HL-60 (cell line): ENCODE measurements around the gene SBSN.

ENCODE experiments used
- DNase-seq, 2 experiments: peaks; one replicate each; pipeline ENCODE4 v3.0.0-alpha.2; 2010 to 2020; ENCODE audit warnings: low read depth in 1 of 2, low spot score in 1 of 2
- H3K27ac ChIP-seq: fragments of 250-450 bp; sonication (Bioruptor Pico); replicated peaks from 2 replicates; pipeline ENCODE4 v1.5.1; 2020; ENCODE audit warnings: mild to moderate bottlenecking, moderate library complexity
- H3K27me3 ChIP-seq: fragments of 250-450 bp; sonication (Bioruptor Pico); 2 replicates; pipeline ENCODE4 v1.5.1; 2021; ENCODE audit warnings: mild to moderate bottlenecking, moderate library complexity; ENCODE audit not compliant: insufficient read depth, poor library complexity, severe bottlenecking
- H3K4me3 ChIP-seq: replicated peaks from 2 replicates; pipeline ENCODE4 v1.5.1; 2011; ENCODE audit warnings: mild to moderate bottlenecking, control low read depth, low read length; ENCODE audit not compliant: insufficient read depth
- GABPA ChIP-seq: IDR thresholded peaks from 2 replicates; pipeline ENCODE4 v1.6.1; 2012; ENCODE audit warnings: low read depth
- POLR2AphosphoS5 ChIP-seq: IDR thresholded peaks from 2 replicates; pipeline ENCODE4 v1.6.1; 2012; ENCODE audit warnings: low read depth
- SPI1 ChIP-seq: IDR thresholded peaks from 2 replicates; pipeline ENCODE4 v1.6.1; 2012; ENCODE audit warnings: low read depth, mild to moderate bottlenecking, borderline replicate concordance
- TF ChIP-seq, protein P1 (sequence below): IDR thresholded peaks from one replicate; pipeline ENCODE4 v1.5.1; 2011; ENCODE audit warnings: low read length, control low read depth, inconsistent platforms; ENCODE audit not compliant: insufficient read depth
- TF ChIP-seq, protein P2 (sequence below): IDR thresholded peaks from 2 replicates; pipeline ENCODE4 v1.6.1; 2012; ENCODE audit warnings: low read depth; ENCODE audit not compliant: insufficient replicate concordance

SBSN gene

DNA sequence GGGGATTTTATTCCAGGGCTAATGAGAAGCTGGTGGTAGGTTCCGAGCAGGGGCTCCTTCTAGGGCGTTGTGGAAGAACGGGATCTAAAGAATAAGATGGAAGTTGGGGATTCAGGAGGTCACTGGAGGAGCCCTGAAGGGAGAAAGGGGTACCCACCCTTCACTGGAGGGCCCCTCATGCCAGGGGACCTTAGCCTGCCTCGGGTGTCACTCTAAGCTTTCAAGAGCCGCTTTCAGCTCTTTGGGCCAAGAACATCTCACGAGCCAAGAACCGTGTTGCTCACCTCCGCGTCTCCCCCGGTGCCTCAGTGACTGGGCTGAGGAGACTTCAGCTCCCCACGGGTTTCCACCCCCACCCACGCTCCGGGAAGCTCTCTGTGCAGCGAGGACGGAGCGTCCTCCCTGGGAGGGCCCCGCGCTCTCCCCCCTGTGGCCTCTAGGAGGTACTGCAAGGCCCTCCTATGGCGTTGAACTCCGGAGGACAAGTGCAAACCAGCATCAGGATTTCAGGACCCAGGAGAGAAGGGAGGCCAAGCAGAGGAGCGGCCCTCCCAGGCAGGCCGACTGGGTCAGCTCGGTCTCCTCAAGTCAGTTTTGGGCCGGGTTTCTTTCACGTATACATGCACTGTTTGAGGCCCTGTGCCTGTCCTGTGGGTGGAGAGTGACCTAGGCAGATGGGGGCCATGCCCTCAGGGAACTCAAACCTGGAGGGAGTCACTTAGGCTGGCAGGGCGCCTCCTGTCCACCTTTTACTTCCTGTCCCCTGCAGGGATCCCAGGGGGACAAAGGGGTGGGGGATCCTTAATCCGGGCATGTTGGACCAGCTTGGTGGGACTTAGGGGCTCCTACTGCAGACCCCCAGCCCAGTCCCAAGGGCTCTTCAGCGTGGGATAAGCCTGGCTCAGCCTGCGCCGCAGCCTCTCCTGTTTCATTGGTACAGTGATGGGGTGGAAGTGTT is 32.7 kb downstream of the SBSN start:
- Histone ChIP-seq H3K27me3 (peaks cover 2% of the 10 kb centered on the region), H3K27ac (no peak overlapping the region), H3K4me3 (no peak overlapping the region)
- TF ChIP-seq, protein P1, sequence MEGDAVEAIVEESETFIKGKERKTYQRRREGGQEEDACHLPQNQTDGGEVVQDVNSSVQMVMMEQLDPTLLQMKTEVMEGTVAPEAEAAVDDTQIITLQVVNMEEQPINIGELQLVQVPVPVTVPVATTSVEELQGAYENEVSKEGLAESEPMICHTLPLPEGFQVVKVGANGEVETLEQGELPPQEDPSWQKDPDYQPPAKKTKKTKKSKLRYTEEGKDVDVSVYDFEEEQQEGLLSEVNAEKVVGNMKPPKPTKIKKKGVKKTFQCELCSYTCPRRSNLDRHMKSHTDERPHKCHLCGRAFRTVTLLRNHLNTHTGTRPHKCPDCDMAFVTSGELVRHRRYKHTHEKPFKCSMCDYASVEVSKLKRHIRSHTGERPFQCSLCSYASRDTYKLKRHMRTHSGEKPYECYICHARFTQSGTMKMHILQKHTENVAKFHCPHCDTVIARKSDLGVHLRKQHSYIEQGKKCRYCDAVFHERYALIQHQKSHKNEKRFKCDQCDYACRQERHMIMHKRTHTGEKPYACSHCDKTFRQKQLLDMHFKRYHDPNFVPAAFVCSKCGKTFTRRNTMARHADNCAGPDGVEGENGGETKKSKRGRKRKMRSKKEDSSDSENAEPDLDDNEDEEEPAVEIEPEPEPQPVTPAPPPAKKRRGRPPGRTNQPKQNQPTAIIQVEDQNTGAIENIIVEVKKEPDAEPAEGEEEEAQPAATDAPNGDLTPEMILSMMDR = peak; percentile 87
- no peak for TF ChIP-seq GABPA
- TF ChIP-seq, protein P2, sequence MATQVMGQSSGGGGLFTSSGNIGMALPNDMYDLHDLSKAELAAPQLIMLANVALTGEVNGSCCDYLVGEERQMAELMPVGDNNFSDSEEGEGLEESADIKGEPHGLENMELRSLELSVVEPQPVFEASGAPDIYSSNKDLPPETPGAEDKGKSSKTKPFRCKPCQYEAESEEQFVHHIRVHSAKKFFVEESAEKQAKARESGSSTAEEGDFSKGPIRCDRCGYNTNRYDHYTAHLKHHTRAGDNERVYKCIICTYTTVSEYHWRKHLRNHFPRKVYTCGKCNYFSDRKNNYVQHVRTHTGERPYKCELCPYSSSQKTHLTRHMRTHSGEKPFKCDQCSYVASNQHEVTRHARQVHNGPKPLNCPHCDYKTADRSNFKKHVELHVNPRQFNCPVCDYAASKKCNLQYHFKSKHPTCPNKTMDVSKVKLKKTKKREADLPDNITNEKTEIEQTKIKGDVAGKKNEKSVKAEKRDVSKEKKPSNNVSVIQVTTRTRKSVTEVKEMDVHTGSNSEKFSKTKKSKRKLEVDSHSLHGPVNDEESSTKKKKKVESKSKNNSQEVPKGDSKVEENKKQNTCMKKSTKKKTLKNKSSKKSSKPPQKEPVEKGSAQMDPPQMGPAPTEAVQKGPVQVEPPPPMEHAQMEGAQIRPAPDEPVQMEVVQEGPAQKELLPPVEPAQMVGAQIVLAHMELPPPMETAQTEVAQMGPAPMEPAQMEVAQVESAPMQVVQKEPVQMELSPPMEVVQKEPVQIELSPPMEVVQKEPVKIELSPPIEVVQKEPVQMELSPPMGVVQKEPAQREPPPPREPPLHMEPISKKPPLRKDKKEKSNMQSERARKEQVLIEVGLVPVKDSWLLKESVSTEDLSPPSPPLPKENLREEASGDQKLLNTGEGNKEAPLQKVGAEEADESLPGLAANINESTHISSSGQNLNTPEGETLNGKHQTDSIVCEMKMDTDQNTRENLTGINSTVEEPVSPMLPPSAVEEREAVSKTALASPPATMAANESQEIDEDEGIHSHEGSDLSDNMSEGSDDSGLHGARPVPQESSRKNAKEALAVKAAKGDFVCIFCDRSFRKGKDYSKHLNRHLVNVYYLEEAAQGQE = no peak
- peak; percentile 36 to 60 for DNase-seq

DNA sequence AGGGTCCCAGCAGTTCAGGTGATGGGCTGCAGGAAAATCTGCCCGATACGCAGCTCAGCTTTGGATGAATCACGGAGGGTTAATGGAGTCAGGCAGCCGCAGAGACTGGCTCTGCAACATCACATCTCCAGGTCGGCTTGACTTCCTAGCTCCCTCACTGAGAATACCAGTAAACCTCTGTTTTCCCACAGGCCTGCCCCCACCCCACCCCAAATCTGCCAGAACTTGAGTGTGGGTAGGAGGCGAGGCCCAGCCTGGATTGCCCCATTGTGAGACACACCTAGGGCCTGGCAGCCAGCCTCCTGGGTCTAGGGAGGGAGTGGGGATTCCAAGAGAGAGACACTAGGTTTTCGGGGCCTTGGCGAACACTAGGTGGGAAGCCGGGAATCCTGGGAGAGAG is 34.1 kb downstream of the SBSN start:
- H3K4me3 ChIP-seq = no peak overlapping the region
- peaks cover 2% of the 10 kb centered on the region for H3K27me3 ChIP-seq
- no peak for DNase-seq
- TF ChIP-seq GABPA = no peak
- TF ChIP-seq, protein P2 = no peak
- TF ChIP-seq POLR2AphosphoS5 = no peak
- TF ChIP-seq, protein P1 = no peak
- TF ChIP-seq SPI1 = no peak
- no peak overlapping the region for H3K27ac ChIP-seq

DNA sequence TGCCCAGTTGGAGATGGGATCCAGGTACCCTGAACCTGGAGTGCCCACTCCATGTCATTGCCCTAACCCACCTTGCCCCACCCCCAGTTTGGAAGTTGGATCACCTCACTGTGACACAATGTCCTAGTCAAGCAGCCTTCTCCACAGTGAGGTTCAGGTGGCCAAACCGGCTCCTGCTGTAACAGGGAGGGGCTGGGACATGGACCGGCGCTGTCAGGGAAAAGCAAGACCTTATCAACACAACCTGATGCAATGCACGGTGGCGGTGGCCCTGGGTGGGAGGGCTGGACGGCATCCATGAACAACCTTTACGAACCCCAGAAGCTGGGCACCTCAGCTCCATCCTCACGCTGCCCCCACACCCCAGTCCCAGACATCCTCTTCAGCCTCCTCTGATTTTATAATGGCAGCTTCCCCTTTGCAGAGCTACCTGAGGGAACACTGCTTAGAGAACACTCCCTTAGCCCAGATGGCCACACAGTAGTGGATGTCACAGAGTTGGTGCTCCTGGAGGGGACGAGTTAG is 36.2 kb downstream of the SBSN start:
- no peak for DNase-seq
- Histone ChIP-seq H3K4me3 (no peak overlapping the region), H3K27ac (no peak overlapping the region), H3K27me3 (peaks cover 5% of the 10 kb centered on the region)
- TF ChIP-seq POLR2AphosphoS5 (no peak), GABPA (no peak), SPI1 (no peak)
- TF ChIP-seq, protein P2 = no peak
- TF ChIP-seq, protein P1 = no peak
